GM19035 (cell line): ENCODE results near the gene RCAN2.
"Not testable (repeated sequence)": the region's sequence is repeated elsewhere in the genome, so short reads cannot be mapped to it uniquely, and the experiment has no call there.

ENCODE experiments used
- ATAC-seq: cut with Tn5 transposase; IDR thresholded peaks from one replicate; pipeline ENCODE4 v1.9.1; 2021; ENCODE audit not compliant: unreplicated experiment

Gene RCAN2

GRCh38 chr6:46440641-46441040, 50.6 kb downstream of the RCAN2 start:
- no peak for ATAC-seq

GRCh38 chr6:46440141-46440540, 51.1 kb downstream of the RCAN2 start:
- no peak for ATAC-seq

- no peak for ATAC-seq
Observed at GRCh38 chr6:46438245-46438644, 53.0 kb downstream of the RCAN2 start.

- no peak for ATAC-seq
Observed at GRCh38 chr6:46437671-46438221, 53.5 kb downstream of the RCAN2 start.

- no peak for ATAC-seq
Observed at GRCh38 chr6:46422619-46423018, 68.6 kb downstream of the RCAN2 start.

- no peak for ATAC-seq
Observed at GRCh38 chr6:46421939-46422338, 69.3 kb downstream of the RCAN2 start.

GRCh38 chr6:46420921-46421638, 70.2 kb downstream of the RCAN2 start:
- no peak for ATAC-seq

GRCh38 chr6:46419576-46420002, 71.7 kb downstream of the RCAN2 start:
- no peak for ATAC-seq

GRCh38 chr6:46414398-46414797, 76.9 kb downstream of the RCAN2 start:
- no peak for ATAC-seq

- no peak for ATAC-seq
Observed at GRCh38 chr6:46412662-46413061, 78.6 kb downstream of the RCAN2 start.

GRCh38 chr6:46411456-46412197, 79.6 kb downstream of the RCAN2 start:
- ATAC-seq, result no peak

GRCh38 chr6:46410334-46410953, 80.8 kb downstream of the RCAN2 start:
- no peak for ATAC-seq

GRCh38 chr6:46407776-46408530, 83.3 kb downstream of the RCAN2 start:
- no peak for ATAC-seq

GRCh38 chr6:46407246-46407645, 84.0 kb downstream of the RCAN2 start:
- no peak for ATAC-seq

- ATAC-seq, result not testable (repeated sequence)
Observed at GRCh38 chr6:46405620-46406180, 85.5 kb downstream of the RCAN2 start.

GRCh38 chr6:46400898-46401297, 90.4 kb downstream of the RCAN2 start:
- ATAC-seq, result no peak

- no peak for ATAC-seq
Observed at GRCh38 chr6:46395530-46395929, 95.7 kb downstream of the RCAN2 start.

- no peak for ATAC-seq
Observed at GRCh38 chr6:46393940-46394337, 97.3 kb downstream of the RCAN2 start.

GRCh38 chr6:46393161-46393939, 97.9 kb downstream of the RCAN2 start:
- ATAC-seq, result no peak

GRCh38 chr6:46392294-46392693, 99.0 kb downstream of the RCAN2 start:
- ATAC-seq, result no peak
